GM18508 (cell line): ENCODE data around the gene TKFC.

Source experiments
- ATAC-seq: cut with Tn5 transposase; IDR thresholded peaks from one replicate; pipeline ENCODE4 v1.9.1; 2021; ENCODE audit warnings: moderate number of reproducible peaks; ENCODE audit not compliant: insufficient read depth, unreplicated experiment

TKFC gene

GRCh38 chr11:61343792-61344745 is 11.0 kb downstream of the TKFC start:
- no peak for ATAC-seq

GRCh38 chr11:61345170-61345610 is 12.2 kb downstream of the TKFC start:
- no peak for ATAC-seq

- ATAC-seq, result no peak
These were observed 13.2 kb downstream of the TKFC start for GRCh38 chr11:61345954-61346843.

GRCh38 chr11:61347916-61348461 is 15.0 kb downstream of the TKFC start:
- no peak for ATAC-seq

GRCh38 chr11:61349189-61349751 is 16.2 kb downstream of the TKFC start:
- ATAC-seq, result no peak

- no peak for ATAC-seq
These were observed 16.9 kb downstream of the TKFC start for GRCh38 chr11:61349916-61350315.

GRCh38 chr11:61350336-61350735 is 17.3 kb downstream of the TKFC start:
- ATAC-seq, result no peak

- no peak for ATAC-seq
These were observed 17.8 kb downstream of the TKFC start for GRCh38 chr11:61350803-61351202.

- no peak for ATAC-seq
These were observed 19.0 kb downstream of the TKFC start for GRCh38 chr11:61352038-61352437.

GRCh38 chr11:61353131-61354067 is 20.4 kb downstream of the TKFC start:
- ATAC-seq, result no peak

GRCh38 chr11:61354208-61354607 is 21.2 kb downstream of the TKFC start:
- no peak for ATAC-seq

- ATAC-seq, result no peak
These were observed 23.7 kb downstream of the TKFC start for GRCh38 chr11:61356706-61357105.

GRCh38 chr11:61357233-61357893 is 24.3 kb downstream of the TKFC start:
- peak; percentile 44 for ATAC-seq

- ATAC-seq, result no peak
These were observed 24.8 kb downstream of the TKFC start for GRCh38 chr11:61357894-61358239.

GRCh38 chr11:61358566-61358965 is 25.5 kb downstream of the TKFC start:
- no peak for ATAC-seq

- no peak for ATAC-seq
These were observed 26.5 kb downstream of the TKFC start for GRCh38 chr11:61359516-61359915.

GRCh38 chr11:61361237-61361740 is 28.3 kb downstream of the TKFC start:
- no peak for ATAC-seq

GRCh38 chr11:61361741-61362541 is 28.9 kb downstream of the TKFC start, which contains the start of the genes CYB561A3 and TMEM138:
Gene CYB561A3 (minus strand): TSS chr11:61361882. CDS start chr11:61356713, 5,169 bp downstream.
Gene TMEM138 (plus strand): TSS chr11:61362374. CDS start chr11:61364391, 2,017 bp downstream.
- peak; percentile 48 for ATAC-seq
